ENCODE data around the gene TMEM82.

The TMEM82 gene

GRCh38 chr1:15700508-15700907, 41.8 kb upstream of the TMEM82 start:
- Histone ChIP-seq H3K4me1 (ENCODE audit: insufficient read depth, low read length, severe bottlenecking) (peaks cover 29% of the 10 kb centered on the region), H3K27me3 (ENCODE audit: insufficient read depth, low read length) (no peaks in the 10 kb centered on the region), H3K9ac (ENCODE audit: low read length) (no peak overlapping the region), H3K9me2 (ENCODE audit: low read depth, low read length) (no peaks in the 10 kb centered on the region), H3K4me2 (ENCODE audit: low read length) (no peak overlapping the region), H3K79me2 (ENCODE audit: insufficient read depth, low read length) (peaks cover 5% of the 10 kb centered on the region; the same call in 1 of the 2 replicates), H3F3A (ENCODE audit: insufficient read depth, low read length) (no peaks in the 10 kb centered on the region), H2AFZ (ENCODE audit: low read length) (no peak overlapping the region), H3K27ac (ENCODE audit: low read depth, low read length, poor library complexity, severe bottlenecking) (peak overlapping the region; percentile 38), H3K9me3 (ENCODE audit: low read length) (no peaks in the 10 kb centered on the region), H3K4me3 (ENCODE audit: low read depth, low read length, poor library complexity, severe bottlenecking) (no peak overlapping the region), H4K20me1 (ENCODE audit: insufficient read depth, low read length) (no peaks in the 10 kb centered on the region), H3K36me3 (ENCODE audit: insufficient read depth, low read length) (no peaks in the 10 kb centered on the region; the same call in 1 of the 2 replicates)
- TF ChIP-seq CTCF (IDR thresholded peaks at IDR 0.05; ENCODE audit: low read length) (no peak), EZH2 (IDR thresholded peaks at IDR 0.05; ENCODE audit: borderline replicate concordance, low read length) (no peak)

GRCh38 chr1:15701784-15702183, 40.5 kb upstream of the TMEM82 start:
- no peaks in the 10 kb centered on the region for H3K9me3 ChIP-seq (ENCODE audit: low read length)
- no peaks in the 10 kb centered on the region for H3F3A ChIP-seq (ENCODE audit: insufficient read depth, low read length)
- H3K9ac ChIP-seq (ENCODE audit: low read length) = no peak overlapping the region
- no peaks in the 10 kb centered on the region; the same call in 1 of the 2 replicates for H3K36me3 ChIP-seq (ENCODE audit: insufficient read depth, low read length)
- no peak overlapping the region for H3K4me3 ChIP-seq (ENCODE audit: low read depth, low read length, poor library complexity, severe bottlenecking)
- no peaks in the 10 kb centered on the region for H3K9me2 ChIP-seq (ENCODE audit: low read depth, low read length)
- no peak overlapping the region for H3K4me2 ChIP-seq (ENCODE audit: low read length)
- TF ChIP-seq CTCF (IDR thresholded peaks at IDR 0.05; ENCODE audit: low read length) (no peak), EZH2 (IDR thresholded peaks at IDR 0.05; ENCODE audit: borderline replicate concordance, low read length) (no peak)
- no peaks in the 10 kb centered on the region for H3K27me3 ChIP-seq (ENCODE audit: insufficient read depth, low read length)
- H3K27ac ChIP-seq (ENCODE audit: low read depth, low read length, poor library complexity, severe bottlenecking) = no peak overlapping the region
- peaks cover 25% of the 10 kb centered on the region for H3K4me1 ChIP-seq (ENCODE audit: insufficient read depth, low read length, severe bottlenecking)
- peaks cover 5% of the 10 kb centered on the region; the same call in 1 of the 2 replicates for H3K79me2 ChIP-seq (ENCODE audit: insufficient read depth, low read length)
- no peaks in the 10 kb centered on the region for H4K20me1 ChIP-seq (ENCODE audit: insufficient read depth, low read length)
- no peak overlapping the region for H2AFZ ChIP-seq (ENCODE audit: low read length)

GRCh38 chr1:15702722-15703550, 39.4 kb upstream of the TMEM82 start:
- H3K4me1 ChIP-seq (ENCODE audit: insufficient read depth, low read length, severe bottlenecking) = peaks cover 13% of the 10 kb centered on the region
- no peaks in the 10 kb centered on the region; the same call in 1 of the 2 replicates for H3K36me3 ChIP-seq (ENCODE audit: insufficient read depth, low read length)
- H3K9ac ChIP-seq (ENCODE audit: low read length) = no peak overlapping the region
- H3K4me2 ChIP-seq (ENCODE audit: low read length) = no peak overlapping the region
- no peaks in the 10 kb centered on the region for H3K9me2 ChIP-seq (ENCODE audit: low read depth, low read length)
- TF ChIP-seq EZH2 (IDR thresholded peaks at IDR 0.05; ENCODE audit: borderline replicate concordance, low read length) (no peak), CTCF (IDR thresholded peaks at IDR 0.05; ENCODE audit: low read length) (peak; percentile 16; the same call in 1 of the 2 replicates)
- no peak overlapping the region for H3K27ac ChIP-seq (ENCODE audit: low read depth, low read length, poor library complexity, severe bottlenecking)
- no peak overlapping the region for H3K4me3 ChIP-seq (ENCODE audit: low read depth, low read length, poor library complexity, severe bottlenecking)
- H3K79me2 ChIP-seq (ENCODE audit: insufficient read depth, low read length) = peaks cover 5% of the 10 kb centered on the region; the same call in 1 of the 2 replicates
- H4K20me1 ChIP-seq (ENCODE audit: insufficient read depth, low read length) = no peaks in the 10 kb centered on the region
- no peaks in the 10 kb centered on the region for H3F3A ChIP-seq (ENCODE audit: insufficient read depth, low read length)
- no peak overlapping the region for H2AFZ ChIP-seq (ENCODE audit: low read length)
- H3K9me3 ChIP-seq (ENCODE audit: low read length) = no peaks in the 10 kb centered on the region
- H3K27me3 ChIP-seq (ENCODE audit: insufficient read depth, low read length) = no peaks in the 10 kb centered on the region

Data from OCI-LY1 (cell line).